Measurements from ENCODE around the gene TMEM190.

- no peak for TF ChIP-seq CTCF (IDR thresholded peaks at IDR 0.05)
- no peak for TF ChIP-seq POLR2A (IDR thresholded peaks at IDR 0.05)
Measured at GRCh38 chr19:55358493-55358892, 18.1 kb upstream of the TMEM190 start.

Data from gastroesophageal sphincter (tissue), 3 donors.